K562 (cell line): ENCODE data around the gene VPREB3. TPM values are rescaled to one million over a fixed set of nuclear protein-coding genes. Genes with fewer than 3 reads are reported as not detected.

Experiments
- ATAC-seq: fragments of 200-7000 bp; cut with Tn5 transposase; 3 replicates; pipeline ENCODE4 v1.9.1; 2020; ENCODE audit warnings: moderate library complexity
- BruUV-seq: library from RNA; stranded (reverse); fragments of 400-500 nt; replicated peaks from 2 replicates; lab custom pipeline; 2021; lab: Mats Ljungman, UMichigan
- CTCF ChIA-PET: fragments of 300-600 bp; formaldehyde crosslinking; extraction: SDS; loops from one replicate; lab custom pipeline; 2021; ENCODE audit warnings: low intra/inter-chr PET ratio; lab: Yijun Ruan, JAX
- POLR2A ChIA-PET: fragments of 300-600, 350-650 bp; sonication (Branson Sonifier 250); formaldehyde crosslinking; extraction: SDS; loops from one replicate; lab custom pipeline; 2021; ENCODE audit warnings: antibody characterized with exemption, inconsistent platforms; lab: Yijun Ruan, JAX
- DNase-seq, 4 experiments: peaks; one replicate each; pipeline versions ENCODE4 v3.0.0 to v3.0.0-alpha.2; 2011 to 2018; ENCODE audit warnings: low spot score in 3 of 4, mixed read lengths in 3 of 4; ENCODE audit errors: extremely low read depth in 1 of 4
- FAIRE-seq: peaks from 2 replicates; lab custom pipeline; 2011; peaks lifted over from hg19 to GRCh38; lab: Jason Lieb, UNC
- H2AFZ ChIP-seq: 2 replicates; pipeline ENCODE4 v1.6.0; 2011; ENCODE audit warnings: low read depth, low read length, control low read depth, inconsistent platforms
- H3K27ac ChIP-seq: fragments of 200-600 bp; 3 replicates; pipeline ENCODE4 v1.8.0; 2011; ENCODE audit warnings: low read depth, mild to moderate bottlenecking, control low read depth, inconsistent platforms, low read length, moderate library complexity, mixed read lengths; ENCODE audit errors: extremely low read depth
- H3K27me3 ChIP-seq, 2 experiments: fragments of 300-600 bp in 1 of 2; 2 replicates in 1 of 2; 3 replicates in 1 of 2; pipeline versions ENCODE4 v1.6.0 to v1.8.0; 2011; ENCODE audit warnings: inconsistent platforms in 2 of 2, low read length in 2 of 2, mild to moderate bottlenecking in 1 of 2, mixed read lengths in 1 of 2, moderate library complexity in 1 of 2; ENCODE audit not compliant: control insufficient read depth in 2 of 2, insufficient read depth in 2 of 2
- H3K36me3 ChIP-seq: fragments of 300-600 bp; 3 replicates; pipeline ENCODE4 v1.8.0; 2011; ENCODE audit warnings: mild to moderate bottlenecking, low read length, inconsistent platforms; ENCODE audit not compliant: control insufficient read depth, insufficient read depth
- H3K4me1 ChIP-seq, 2 experiments: fragments of 200-600 bp in 1 of 2; replicated peaks in 1 of 2; 2 replicates in 1 of 2; 3 replicates in 1 of 2; pipeline versions ENCODE4 v1.5.1 to v1.8.0; 2011; ENCODE audit warnings: inconsistent platforms in 2 of 2, low read length in 2 of 2, mild to moderate bottlenecking in 1 of 2, mixed read lengths in 1 of 2, moderate library complexity in 1 of 2; ENCODE audit not compliant: control insufficient read depth in 2 of 2, insufficient read depth in 2 of 2
- H3K4me2 ChIP-seq: 2 replicates; pipeline ENCODE4 v1.6.1; 2011; ENCODE audit warnings: low read length, control low read depth, inconsistent platforms, mixed read lengths; ENCODE audit not compliant: insufficient read depth
- H3K4me3 ChIP-seq: fragments of 200-600 bp; sonication (generic), shearing (Covaris generic); 2 replicates; pipeline ENCODE4 v1.5.1; 2016; ENCODE audit warnings: control low read depth, inconsistent platforms
- H3K79me2 ChIP-seq: fragments of 200-600 bp; 3 replicates; pipeline ENCODE4 v1.8.0; 2011; ENCODE audit warnings: low read length, inconsistent platforms; ENCODE audit not compliant: control insufficient read depth, insufficient read depth
- H3K9ac ChIP-seq, 2 experiments: 2 replicates each; pipeline versions ENCODE4 v1.6.0 to v1.6.1; 2011; ENCODE audit warnings: low read depth in 2 of 2, low read length in 2 of 2, control low read depth in 1 of 2, inconsistent platforms in 1 of 2, mild to moderate bottlenecking in 1 of 2, mixed read lengths in 1 of 2; ENCODE audit not compliant: insufficient read depth in 1 of 2
- H3K9me1 ChIP-seq: one replicate; pipeline ENCODE4 v1.6.0; 2011; ENCODE audit warnings: inconsistent platforms, mild to moderate bottlenecking, low read length, moderate library complexity; ENCODE audit not compliant: control insufficient read depth, insufficient read depth
- H3K9me3 ChIP-seq: replicated peaks from 2 replicates; pipeline ENCODE4 v1.5.1; 2011; ENCODE audit warnings: low read depth, low read length, inconsistent platforms; ENCODE audit not compliant: control insufficient read depth, insufficient read depth
- H4K20me1 ChIP-seq: replicated peaks from 2 replicates; pipeline ENCODE4 v1.6.1; 2011; ENCODE audit warnings: low read length, inconsistent platforms, mixed read lengths; ENCODE audit not compliant: control insufficient read depth, insufficient read depth
- ELK1 ChIP-seq: sonication (generic); formaldehyde crosslinking; IDR thresholded peaks from 2 replicates; pipeline ENCODE4 v1.8.1; 2022; ENCODE audit warnings: missing genetic modification reagents
- HMG20A ChIP-seq: fragments of 450-650 bp; formaldehyde crosslinking; conservative IDR thresholded peaks from 2 replicates; pipeline ENCODE4 v1.4.0; 2020; ENCODE audit warnings: mild to moderate bottlenecking, mixed read lengths
- HNRNPUL1 ChIP-seq: fragments of 200-400 bp; formaldehyde crosslinking; IDR thresholded peaks from 2 replicates; pipeline ENCODE4 v1.6.1; 2017; ENCODE audit warnings: low read length
- TGIF2 ChIP-seq: sonication (generic); formaldehyde crosslinking; IDR thresholded peaks from 2 replicates; pipeline ENCODE4 v1.8.1; 2022; ENCODE audit warnings: mild to moderate bottlenecking, missing genetic modification reagents, moderate library complexity
- ZNF695 ChIP-seq: fragments of 450-650 bp; formaldehyde crosslinking; IDR thresholded peaks from 2 replicates; pipeline ENCODE4 v1.4.0; 2020; ENCODE audit warnings: mild to moderate bottlenecking, moderate library complexity
- WGBS: fragments of 100-300 bp; shearing (Covaris generic); methylation state at CpG from one replicate; pipeline ENCODE4 v1.1.6; 2016; ENCODE audit warnings: low coverage, mixed read lengths; ENCODE audit not compliant: insufficient coverage; ENCODE audit errors: missing lambda C conversion rate; 5-methylcytosine and 5-hydroxymethylcytosine counted together
- in situ Hi-C: fragments of 300-500 bp; cut with MboI; formaldehyde crosslinking; loops from 4 replicates; pipeline ENCODE4 v1.15.0; 2018; ENCODE audit warnings: inconsistent platforms, mixed read lengths
- intact Hi-C: fragments of 100-400 bp; cut with micrococcal nuclease; formaldehyde crosslinking; loops from 2 replicates; pipeline ENCODE4 v1.14.2; 2022
- polyA plus RNA-seq, 8 experiments: library from polyadenylated mRNA; depleted of rRNA in 4 of 8; stranded (reverse) in 5 of 8; unstranded in 3 of 8; fragments of >200 nt; fragmentation: Nextera tagmentation in 2 of 8; fragmentation: Illumina TruSeq in 1 of 8; extraction: Ambion mirVana in 2 of 8; extraction: Trizol in 1 of 8; gene quantifications; 2 replicates each; pipeline versions ENCODE4 v1.2.1 to v1.2.3, GENCODE V29; 2011 to 2014; ENCODE audit warnings: inconsistent platforms in 1 of 8, missing spikeins in 1 of 8
- total RNA-seq, 7 experiments: library from RNA; depleted of rRNA in 6 of 7; stranded (reverse); fragments of >200 nt in 6 of 7; fragmentation: Illumina TruSeq in 2 of 7; extraction: Trizol in 2 of 7; gene quantifications; 2 replicates each; pipeline versions ENCODE4 v1.2.1 to v1.2.3, GENCODE V29; 2011 to 2021; ENCODE audit warnings: low replicate concordance in 1 of 7

Gene VPREB3
- total and polyA plus RNA-seq, 9 of the 15 experiments (the other 6 are each of a cell fraction or from before 2014, with no cell fraction given) = 0.14 to 0.71 (median 0.20) TPM; not detected in 6

DNA sequence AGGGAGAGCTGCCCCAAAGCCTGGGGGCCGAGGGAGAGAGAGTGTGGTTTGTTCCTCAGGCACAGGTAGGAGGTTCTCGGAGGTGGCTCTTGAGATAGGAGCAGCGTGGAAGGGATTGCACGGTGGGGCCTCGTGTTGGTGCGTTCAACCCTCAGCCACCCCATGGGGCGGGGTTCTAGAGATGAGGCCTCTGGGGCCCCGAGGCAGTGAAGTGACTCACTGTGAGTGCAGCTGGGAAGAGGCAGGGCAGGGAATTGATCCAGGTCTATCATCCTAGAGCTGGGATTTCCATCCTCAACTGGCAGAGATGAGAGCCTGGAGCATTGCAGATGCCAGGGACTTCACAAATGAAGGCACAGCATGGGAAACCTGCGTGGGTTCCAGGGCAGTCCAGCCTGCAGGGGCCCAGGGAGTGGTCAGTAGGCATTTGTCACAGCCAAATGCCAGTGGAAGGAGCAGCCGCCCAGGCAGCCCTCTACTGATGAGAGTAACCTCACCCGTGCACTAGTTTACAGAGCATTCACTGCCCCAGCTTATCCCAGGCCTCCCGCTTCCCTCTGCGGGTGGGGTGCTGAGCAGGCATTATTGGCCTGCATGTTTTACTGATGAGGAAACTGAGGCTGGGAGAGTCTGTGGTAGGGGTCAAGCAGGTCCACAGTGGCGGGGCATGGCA lies 27.4 kb upstream of the VPREB3 start:
- ATAC-seq (peak; percentile 46; the same call in 2 of the 3 replicates), FAIRE-seq (no peak), DNase-seq (peak in 2 of 4 experiments; percentile 37 to 43)
- peaks cover 5 to 28% of the 10 kb centered on the region in 2 experiments; a peak in 3 of 5 replicates for H3K4me1 ChIP-seq
- no peak overlapping the region for H3K4me3 ChIP-seq
- no peaks in the 10 kb centered on the region for H3K9me1 ChIP-seq
- H2AFZ ChIP-seq = peak overlapping the region; percentile 45; the same call in 1 of the 2 replicates
- H4K20me1 ChIP-seq = no peaks in the 10 kb centered on the region
- no peaks in the 10 kb centered on the region for H3K36me3 ChIP-seq
- no TSS peak for BruUV-seq
- H3K27me3 ChIP-seq = no peaks in the 10 kb centered on the region
- WGBS = 25% methylated on average over 9 of the region's 14 CpGs
- no peaks in the 10 kb centered on the region for H3K79me2 ChIP-seq
- intact Hi-C loops = no loop called here
- CTCF ChIA-PET = no interaction called here
- H3K9me3 ChIP-seq = no peaks in the 10 kb centered on the region
- no peak for TF ChIP-seq TGIF2 (CRISPR knock-in tag)
- no peak for TF ChIP-seq ELK1 (CRISPR knock-in tag)
- TF ChIP-seq HNRNPUL1 = no peak
- no peak for TF ChIP-seq ZNF695 (CRISPR knock-in tag)
- TF ChIP-seq HMG20A (CRISPR knock-in tag) = no peak
- no peak overlapping the region for H3K4me2 ChIP-seq
- H3K27ac ChIP-seq = no peak overlapping the region
- POLR2A ChIA-PET = no interaction called here
- in situ Hi-C loops = no loop called here
- peak overlapping the region in 1 of 2 experiments; percentile 50; a peak in 2 of 4 replicates for H3K9ac ChIP-seq
